Aorta (tissue), 5 donors: ENCODE measurements around the gene LUZP4. TPM values are rescaled to one million over a fixed set of nuclear protein-coding genes. Genes with fewer than 3 reads are reported as not detected.

Source experiments
- ATAC-seq: fragments of 200-7000 bp; cut with Tn5 transposase; one replicate; pipeline ENCODE4 v1.9.1; 2022; ENCODE audit warnings: moderate library complexity; ENCODE audit not compliant: low FRiP score
- DNase-seq, 2 donors: peaks; one replicate each; pipeline ENCODE4 v3.0.0-alpha.2; 2020
- H3K27ac ChIP-seq, 2 donors: one replicate each; pipeline ENCODE4 v1.5.1; 2013; ENCODE audit warnings: low read length in 2 of 2, mild to moderate bottlenecking in 2 of 2, moderate library complexity in 2 of 2, control low read depth in 1 of 2, inconsistent platforms in 1 of 2, low read depth in 1 of 2
- H3K27me3 ChIP-seq, 2 donors: one replicate each; pipeline ENCODE4 v1.6.1; 2013; ENCODE audit warnings: control low read depth in 1 of 2, low read length in 1 of 2, mild to moderate bottlenecking in 1 of 2, moderate library complexity in 1 of 2; ENCODE audit not compliant: insufficient read depth in 2 of 2, control insufficient read depth in 1 of 2
- H3K36me3 ChIP-seq, 2 donors: one replicate each; pipeline ENCODE4 v1.6.1; 2013; ENCODE audit warnings: control low read depth in 1 of 2, low read length in 1 of 2, mild to moderate bottlenecking in 1 of 2; ENCODE audit not compliant: insufficient read depth in 2 of 2, control insufficient read depth in 1 of 2
- H3K4me1 ChIP-seq, 2 donors: one replicate each; pipeline ENCODE4 v1.6.1; 2013; ENCODE audit warnings: low read length in 2 of 2, control low read depth in 1 of 2, mild to moderate bottlenecking in 1 of 2, moderate library complexity in 1 of 2; ENCODE audit not compliant: insufficient read depth in 2 of 2, control insufficient read depth in 1 of 2
- H3K4me3 ChIP-seq, 2 donors: one replicate each; pipeline ENCODE4 v1.5.1; 2013; ENCODE audit warnings: low read length in 2 of 2, control low read depth in 1 of 2, mild to moderate bottlenecking in 1 of 2
- H3K9me3 ChIP-seq: one replicate; pipeline ENCODE4 v1.6.1; 2013; ENCODE audit warnings: mild to moderate bottlenecking, low read length; ENCODE audit not compliant: control insufficient read depth
- WGBS, 2 donors: extraction: QIAGEN DNeasy Blood & Tissue Kit; methylation state at CpG; one replicate each; pipeline ENCODE4 v1.1.7; 2013; 5-methylcytosine and 5-hydroxymethylcytosine counted together
- intact Hi-C, 2 donors: fragments of 100-400 bp; cut with DNase I; formaldehyde crosslinking; loops; one replicate each; pipeline versions ENCODE4 v1.14.2 to v1.15.0; 2022
- long read RNA-seq, 2 donors: library from polyadenylated mRNA; unstranded; transcript quantifications; one replicate each; pipeline ENCODE4 v2.0.0, GENCODE V29; 2020 to 2021
- polyA plus RNA-seq, 2 donors: library from polyadenylated mRNA; stranded (reverse); fragments of 200-250 nt; gene quantifications; one replicate each; pipeline ENCODE4 v1.2.3, GENCODE V29; 2013
- total RNA-seq, 2 donors: library from RNA; stranded (reverse); fragmentation: NEBNext Ultra II Directional; extraction: Animal tissue kit (Norgen Biotek cat#: 25700); gene quantifications; one replicate each; pipeline ENCODE4 v1.2.1, GENCODE V29; 2021
- donor health status: healthy with polysubstance abuse.
- donor health status: Bipolar disorder and iron deficiency.
- donor health status: DM: no; HTN: no; CAD: no.
- donor health status: DM: no; HTN: no; CAD: no.
- donor health status: DM: yes; HTN: yes; CAD: no.

Gene LUZP4
- total RNA-seq = not detected
- polyA plus RNA-seq = not detected
- long read RNA-seq, donor 1 = 0 reads
- long read RNA-seq, donor 2 = 0 reads

GRCh38 chrX:115289465-115289864 lies at the start of gene LUZP4:
LUZP4 (plus strand) TSS chrX:115289715; CDS start chrX:115289760, 45 bp downstream.
- Histone ChIP-seq H3K36me3 (no peaks in the 10 kb centered on the region), H3K27me3 (no peaks in the 10 kb centered on the region), H3K27ac (no peak within 1 kb of the TSS), H3K9me3 (no peaks in the 10 kb centered on the region), H3K4me3 (no peak within 1 kb of the TSS), H3K4me1 (no peaks in the 10 kb centered on the region)
- intact Hi-C loops = no loop called here
- no peak for ATAC-seq
- DNase-seq = no peak
- WGBS, 2 donors = 73 to 97% methylated on average over 17 of the region's 17 CpGs

- intact Hi-C loops = no loop called here
- WGBS, 2 donors = 60 to 93% methylated on average over 2 of the region's 2 CpGs
Observed at GRCh38 chrX:115251458-115252233, 37.9 kb upstream of the LUZP4 start.

GRCh38 chrX:115255003-115255402 lies 34.5 kb upstream of the LUZP4 start:
- Histone ChIP-seq H3K4me1 (no peaks in the 10 kb centered on the region), H3K9me3 (no peaks in the 10 kb centered on the region), H3K36me3 (no peaks in the 10 kb centered on the region), H3K4me3 (no peak overlapping the region), H3K27me3 (no peaks in the 10 kb centered on the region), H3K27ac (no peak overlapping the region)
- ATAC-seq = no peak
- DNase-seq = no peak
- intact Hi-C loops = no loop called here
- WGBS, 2 donors = 73 to 75% methylated on average over 2 of the region's 2 CpGs

More at GRCh38 chrX:115251458-115252233, 37.9 kb upstream of the LUZP4 start:
- ATAC-seq (no peak), DNase-seq (no peak)
- no peak overlapping the region for H3K27ac ChIP-seq
- H3K4me3 ChIP-seq = no peak overlapping the region
- H3K9me3 ChIP-seq = no peaks in the 10 kb centered on the region
- H3K4me1 ChIP-seq = no peaks in the 10 kb centered on the region
- no peaks in the 10 kb centered on the region for H3K36me3 ChIP-seq
- H3K27me3 ChIP-seq = no peaks in the 10 kb centered on the region

- H3K36me3 ChIP-seq = no peaks in the 10 kb centered on the region
- no peak for DNase-seq
Observed at GRCh38 chrX:115257711-115258110, 31.8 kb upstream of the LUZP4 start.

GRCh38 chrX:115259238-115259875 lies 30.2 kb upstream of the LUZP4 start:
- Histone ChIP-seq H3K27ac (no peak overlapping the region), H3K36me3 (no peaks in the 10 kb centered on the region), H3K4me3 (no peak overlapping the region), H3K9me3 (no peaks in the 10 kb centered on the region), H3K4me1 (no peaks in the 10 kb centered on the region), H3K27me3 (no peaks in the 10 kb centered on the region)
- DNase-seq (no peak), ATAC-seq (no peak)
- intact Hi-C loops = no loop called here
- WGBS, 2 donors = 57 to 74% methylated on average over 3 of the region's 3 CpGs

More at GRCh38 chrX:115257711-115258110, 31.8 kb upstream of the LUZP4 start:
- no peak for ATAC-seq
- Histone ChIP-seq H3K4me3 (no peak overlapping the region), H3K9me3 (no peaks in the 10 kb centered on the region), H3K27ac (no peak overlapping the region), H3K27me3 (no peaks in the 10 kb centered on the region), H3K4me1 (no peaks in the 10 kb centered on the region)
- intact Hi-C loops = no loop called here

GRCh38 chrX:115260330-115260729 lies 29.2 kb upstream of the LUZP4 start:
- Histone ChIP-seq H3K4me1 (no peaks in the 10 kb centered on the region), H3K27me3 (no peaks in the 10 kb centered on the region), H3K9me3 (no peaks in the 10 kb centered on the region), H3K27ac (no peak overlapping the region), H3K4me3 (no peak overlapping the region), H3K36me3 (no peaks in the 10 kb centered on the region)
- no peak for DNase-seq
- ATAC-seq = no peak
- intact Hi-C loops = no loop called here
- WGBS, 2 donors = 90 to 99% methylated on average over 3 of the region's 3 CpGs

GRCh38 chrX:115261148-115261547 lies 28.4 kb upstream of the LUZP4 start:
- no peaks in the 10 kb centered on the region for H3K27me3 ChIP-seq
- DNase-seq = no peak
- intact Hi-C loops = no loop called here
- H3K9me3 ChIP-seq = no peaks in the 10 kb centered on the region
- no peak overlapping the region for H3K4me3 ChIP-seq
- 60% methylated on average over 2 of the region's 2 CpGs for WGBS, 2 donors
- H3K27ac ChIP-seq = no peak overlapping the region
- H3K4me1 ChIP-seq = no peaks in the 10 kb centered on the region
- no peak for ATAC-seq
- no peaks in the 10 kb centered on the region for H3K36me3 ChIP-seq

- H3K9me3 ChIP-seq = no peaks in the 10 kb centered on the region
- H3K4me1 ChIP-seq = no peaks in the 10 kb centered on the region
- H3K4me3 ChIP-seq = no peak overlapping the region
- DNase-seq (no peak), ATAC-seq (no peak)
- 74 to 86% methylated on average over 2 of the region's 2 CpGs for WGBS, 2 donors
- intact Hi-C loops = no loop called here
- no peak overlapping the region for H3K27ac ChIP-seq
- H3K36me3 ChIP-seq = no peaks in the 10 kb centered on the region
- H3K27me3 ChIP-seq = no peaks in the 10 kb centered on the region
Observed at GRCh38 chrX:115264009-115264408, 25.5 kb upstream of the LUZP4 start.

GRCh38 chrX:115266300-115266699 lies 23.2 kb upstream of the LUZP4 start:
- no peak for DNase-seq

More at GRCh38 chrX:115266300-115266699, 23.2 kb upstream of the LUZP4 start:
- ATAC-seq = no peak
- H3K9me3 ChIP-seq = no peaks in the 10 kb centered on the region
- no peaks in the 10 kb centered on the region for H3K27me3 ChIP-seq
- H3K4me3 ChIP-seq = no peak overlapping the region
- 56 to 79% methylated on average over 2 of the region's 2 CpGs for WGBS, 2 donors
- intact Hi-C loops = no loop called here
- H3K27ac ChIP-seq = no peak overlapping the region
- H3K36me3 ChIP-seq = no peaks in the 10 kb centered on the region
- no peaks in the 10 kb centered on the region for H3K4me1 ChIP-seq
